Measurements from ENCODE around the gene OSBPL2. TPM values are rescaled to one million over a fixed set of nuclear protein-coding genes. Genes with fewer than 3 reads are reported as not detected.

The OSBPL2 gene
- total and polyA plus RNA-seq, 9 of the 15 experiments (the other 6 are each of a cell fraction or from before 2014, with no cell fraction given): 2.5 to 25.6 (median 14.1) TPM

DNA sequence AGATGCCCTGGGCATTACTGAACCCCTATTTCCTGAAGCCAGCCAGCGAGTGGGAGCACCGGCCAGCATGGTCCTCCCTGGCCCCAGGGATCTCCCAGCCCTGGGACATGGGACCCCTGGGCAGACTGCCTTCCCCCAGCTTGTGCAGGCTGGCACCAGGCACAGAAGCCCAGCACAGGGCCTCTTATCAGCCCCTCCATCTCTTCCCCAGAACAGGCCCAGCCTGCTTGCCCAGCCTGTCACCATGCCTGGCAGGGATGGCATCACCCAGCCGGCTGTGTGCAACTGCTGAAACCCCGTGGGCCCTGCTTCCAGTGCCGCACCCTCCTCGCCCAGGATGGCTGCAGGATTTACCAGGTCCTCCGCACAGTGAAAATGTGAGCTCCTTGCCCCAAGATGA lies 6.1 kb upstream of the OSBPL2 start (continued):
- TF ChIP-seq REST (IDR thresholded peaks at IDR 0.05; ENCODE audit: borderline replicate concordance) (no peak), REST (CRISPR knock-in tag; IDR thresholded peaks at IDR 0.05; ENCODE audit: low read depth) (no peak), MED1 (CRISPR knock-in tag; IDR thresholded peaks at IDR 0.05; ENCODE audit: borderline replicate concordance) (no peak)

Data from K562 (cell line).